A673 (cell line): Measurements from ENCODE around the gene FHDC1. TPM values are rescaled to one million over a fixed set of nuclear protein-coding genes. Genes with fewer than 3 reads are reported as not detected.

Experiments
- BruUV-seq: library from RNA; stranded (reverse); fragments of 400-500 nt; replicated peaks from 2 replicates; lab custom pipeline; 2021; lab: Mats Ljungman, UMichigan
- CTCF ChIA-PET: fragments of 300-600 bp; sonication (Branson Sonifier 250); formaldehyde crosslinking; loops from one replicate; lab custom pipeline; 2022; ENCODE audit warnings: antibody characterized with exemption; lab: Charles Lee
- POLR2A ChIA-PET: fragments of 300-600 bp; sonication (Branson Sonifier 250); formaldehyde crosslinking; loops from one replicate; lab custom pipeline; 2022; ENCODE audit warnings: antibody characterized with exemption; ENCODE audit not compliant: low non-redundant PET; lab: Charles Lee
- DNase-seq: peaks from one replicate; pipeline ENCODE4 v3.0.0-alpha.2; 2015; ENCODE audit warnings: low spot score
- H3K27ac ChIP-seq: fragments of 200-600 bp; sonication (generic); 2 replicates; pipeline ENCODE4 v1.5.1; 2016; ENCODE audit warnings: mixed run types, low read depth, mild to moderate bottlenecking, mixed read lengths, antibody characterized with exemption, low read length; ENCODE audit not compliant: poor library complexity, severe bottlenecking
- H3K27me3 ChIP-seq: fragments of 200-600 bp; sonication (generic); replicated peaks from 2 replicates; pipeline ENCODE4 v1.6.1; 2017; ENCODE audit warnings: mixed run types, low read depth, mild to moderate bottlenecking, mixed read lengths, antibody characterized with exemption, low read length; ENCODE audit not compliant: insufficient read depth, poor library complexity
- H3K36me3 ChIP-seq: fragments of 200-600 bp; sonication (generic); 2 replicates; pipeline ENCODE4 v1.6.1; 2016; ENCODE audit warnings: mixed run types, mild to moderate bottlenecking, mixed read lengths, antibody characterized with exemption, low read length; ENCODE audit not compliant: insufficient read depth, poor library complexity, severe bottlenecking
- H3K4me1 ChIP-seq: fragments of 200-600 bp; sonication (generic); 2 replicates; pipeline ENCODE4 v1.6.1; 2017; ENCODE audit warnings: mixed run types, mild to moderate bottlenecking, mixed read lengths, antibody characterized with exemption, low read length; ENCODE audit not compliant: insufficient read depth, poor library complexity, severe bottlenecking
- H3K4me3 ChIP-seq: fragments of 200-600 bp; sonication (generic); 2 replicates; pipeline ENCODE4 v1.5.1; 2016; ENCODE audit warnings: low read depth, mixed run types, mild to moderate bottlenecking, mixed read lengths, low read length; ENCODE audit not compliant: poor library complexity, severe bottlenecking
- H3K9me3 ChIP-seq: fragments of 200-600 bp; sonication (generic); 2 replicates; pipeline ENCODE4 v1.6.1; 2016; ENCODE audit warnings: mixed run types, low read depth, mild to moderate bottlenecking, mixed read lengths, antibody characterized with exemption, low read length; ENCODE audit not compliant: poor library complexity, severe bottlenecking
- EZH2 ChIP-seq: fragments of 200-600 bp; sonication (generic); IDR thresholded peaks from 2 replicates; pipeline ENCODE4 v1.6.1; 2017; ENCODE audit warnings: borderline replicate concordance, low read depth, mild to moderate bottlenecking, mixed read lengths, antibody characterized with exemption, low read length; ENCODE audit not compliant: poor library complexity, severe bottlenecking
- intact Hi-C: fragments of 100-400 bp; cut with micrococcal nuclease; formaldehyde crosslinking; loops from one replicate; pipeline ENCODE4 v1.10.0; 2022; ENCODE audit not compliant: unreplicated experiment
- total RNA-seq: library from RNA; stranded (reverse); gene quantifications from 2 replicates; pipeline ENCODE4 v1.2.3, GENCODE V29; 2021
- TF ChIP-seq, protein P1 (sequence below): fragments of 300-800, 200-600 bp; sonication (generic); conservative IDR thresholded peaks from 2 replicates; pipeline ENCODE4 v1.5.1; 2017; ENCODE audit warnings: low read depth, mild to moderate bottlenecking, antibody characterized with exemption, low read length, moderate library complexity, mixed read lengths

Gene FHDC1
- total RNA-seq, 1 experiment from 2014 or later = 0.26 TPM

DNA sequence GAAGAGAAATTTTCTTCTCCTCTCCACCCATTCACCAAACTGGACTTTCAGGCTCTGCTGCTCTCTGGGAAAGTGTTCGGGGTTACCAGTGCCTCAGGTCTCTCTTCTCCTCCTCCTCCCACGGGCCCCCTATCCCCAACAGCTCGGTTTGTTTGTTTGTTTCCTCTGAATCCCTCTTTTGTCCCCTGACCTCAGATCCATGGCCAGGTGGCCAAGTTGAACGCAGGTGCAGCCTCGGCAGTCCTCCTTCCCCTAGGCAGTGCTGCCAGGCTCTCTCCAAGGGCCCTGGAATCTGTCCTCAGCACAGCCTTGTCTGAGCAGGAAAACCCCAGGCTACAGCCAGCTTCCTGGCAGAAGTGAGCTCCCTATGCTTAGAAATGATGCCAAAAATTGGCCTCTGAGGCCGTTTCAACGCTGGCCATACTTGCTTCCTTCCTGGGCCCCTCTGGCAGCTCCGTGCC is 60.0 kb downstream of the FHDC1 start:
- ChIA-PET CTCF (no interaction called here), POLR2A (no interaction called here)
- DNase-seq = peak; percentile 9
- peaks cover 39% of the 10 kb centered on the region for H3K4me1 ChIP-seq
- no TSS peak for BruUV-seq
- H3K9me3 ChIP-seq = no peaks in the 10 kb centered on the region
- no peak overlapping the region for H3K4me3 ChIP-seq
- intact Hi-C loops = no loop called here
- no peaks in the 10 kb centered on the region for H3K27me3 ChIP-seq
- no peaks in the 10 kb centered on the region for H3K36me3 ChIP-seq
- peak overlapping the region; percentile 48 for H3K27ac ChIP-seq
- TF ChIP-seq, protein P1, sequence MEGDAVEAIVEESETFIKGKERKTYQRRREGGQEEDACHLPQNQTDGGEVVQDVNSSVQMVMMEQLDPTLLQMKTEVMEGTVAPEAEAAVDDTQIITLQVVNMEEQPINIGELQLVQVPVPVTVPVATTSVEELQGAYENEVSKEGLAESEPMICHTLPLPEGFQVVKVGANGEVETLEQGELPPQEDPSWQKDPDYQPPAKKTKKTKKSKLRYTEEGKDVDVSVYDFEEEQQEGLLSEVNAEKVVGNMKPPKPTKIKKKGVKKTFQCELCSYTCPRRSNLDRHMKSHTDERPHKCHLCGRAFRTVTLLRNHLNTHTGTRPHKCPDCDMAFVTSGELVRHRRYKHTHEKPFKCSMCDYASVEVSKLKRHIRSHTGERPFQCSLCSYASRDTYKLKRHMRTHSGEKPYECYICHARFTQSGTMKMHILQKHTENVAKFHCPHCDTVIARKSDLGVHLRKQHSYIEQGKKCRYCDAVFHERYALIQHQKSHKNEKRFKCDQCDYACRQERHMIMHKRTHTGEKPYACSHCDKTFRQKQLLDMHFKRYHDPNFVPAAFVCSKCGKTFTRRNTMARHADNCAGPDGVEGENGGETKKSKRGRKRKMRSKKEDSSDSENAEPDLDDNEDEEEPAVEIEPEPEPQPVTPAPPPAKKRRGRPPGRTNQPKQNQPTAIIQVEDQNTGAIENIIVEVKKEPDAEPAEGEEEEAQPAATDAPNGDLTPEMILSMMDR = no peak
- TF ChIP-seq EZH2 = no peak

DNA sequence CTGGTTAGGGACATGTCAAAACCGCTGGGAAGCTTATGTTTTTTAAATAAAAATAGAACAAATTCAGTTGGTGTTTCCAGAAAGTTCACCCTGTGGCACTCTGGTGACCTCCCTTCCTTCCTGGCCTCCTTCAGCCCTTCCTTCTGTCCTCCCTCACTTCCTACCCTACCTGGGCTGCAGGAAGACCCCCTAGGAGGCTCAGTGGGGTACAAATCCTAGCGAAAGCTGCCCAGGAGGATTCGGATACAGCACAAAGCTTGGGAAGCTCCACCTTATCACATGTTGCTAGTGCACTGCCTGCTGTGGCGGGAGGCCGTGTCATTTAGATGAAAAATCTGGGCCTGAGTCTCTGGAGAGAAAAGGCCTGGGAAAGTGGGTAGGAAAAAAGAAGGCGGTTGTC is 60.5 kb downstream of the FHDC1 start:
- no peaks in the 10 kb centered on the region for H3K9me3 ChIP-seq
- H3K36me3 ChIP-seq = no peaks in the 10 kb centered on the region
- intact Hi-C loops = no loop called here
- no peak overlapping the region for H3K4me3 ChIP-seq
- no TSS peak for BruUV-seq
- peak; percentile 44 for DNase-seq
- peak overlapping the region; percentile 48 for H3K27ac ChIP-seq
- TF ChIP-seq, protein P1 = no peak
- TF ChIP-seq EZH2 = no peak
- peaks cover 44% of the 10 kb centered on the region for H3K4me1 ChIP-seq
- ChIA-PET POLR2A (no interaction called here), CTCF (no interaction called here)
- H3K27me3 ChIP-seq = no peaks in the 10 kb centered on the region

DNA sequence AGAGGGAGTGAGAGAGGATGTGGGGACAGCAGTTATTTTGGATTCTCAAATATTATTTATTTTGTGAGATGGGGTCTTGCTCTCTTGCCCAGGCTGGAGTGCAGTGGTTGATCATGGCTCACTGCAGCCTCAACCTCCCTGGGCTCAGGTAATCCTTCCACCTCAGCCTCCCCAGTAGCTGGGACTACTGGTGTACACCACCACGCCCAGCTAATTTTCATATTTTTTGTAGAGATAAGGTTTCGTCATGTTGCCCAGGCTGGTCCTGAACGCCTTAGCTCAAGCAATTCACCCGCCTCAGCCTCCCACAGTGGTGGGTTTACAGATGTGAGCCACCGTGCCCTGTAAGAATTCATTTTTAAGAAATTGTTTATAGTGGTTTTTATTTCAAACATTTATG is 61.2 kb downstream of the FHDC1 start:
- POLR2A ChIA-PET = no interaction called here

More for the DNA sequence above, 61.2 kb downstream of the FHDC1 start:
- H3K27ac ChIP-seq = peak overlapping the region; percentile 48
- CTCF ChIA-PET = no interaction called here
- intact Hi-C loops = no loop called here
- no peaks in the 10 kb centered on the region for H3K9me3 ChIP-seq
- H3K36me3 ChIP-seq = no peaks in the 10 kb centered on the region
- TF ChIP-seq EZH2 = no peak
- TF ChIP-seq, protein P1 = no peak
- H3K4me3 ChIP-seq = no peak overlapping the region
- DNase-seq = no peak
- peaks cover 50% of the 10 kb centered on the region for H3K4me1 ChIP-seq
- BruUV-seq = no TSS peak
- H3K27me3 ChIP-seq = no peaks in the 10 kb centered on the region
